H1 (cell line): Measurements from ENCODE around the gene GADD45A. TPM values are rescaled to one million over a fixed set of nuclear protein-coding genes. Genes with fewer than 3 reads are reported as not detected.

Source experiments
- BRCA1 ChIP-seq: IDR thresholded peaks from 2 replicates; pipeline ENCODE4 v1.6.1; 2012; ENCODE audit warnings: low read depth, low read length, improper control_type of control experiment
- CREB1 ChIP-seq: IDR thresholded peaks from 2 replicates; pipeline ENCODE4 v1.6.1; 2012; ENCODE audit warnings: inconsistent platforms
- CTBP2 ChIP-seq: IDR thresholded peaks from 2 replicates; pipeline ENCODE4 v1.7.0; 2011; ENCODE audit warnings: borderline replicate concordance, mild to moderate bottlenecking, moderate library complexity, mixed read lengths, low read length; ENCODE audit not compliant: insufficient read depth, insufficient read length
- POU5F1 ChIP-seq: IDR thresholded peaks from 2 replicates; pipeline ENCODE4 v1.6.1; 2011; ENCODE audit warnings: low read depth, mild to moderate bottlenecking, low read length, moderate library complexity
- polyA plus RNA-seq, 7 experiments: library from polyadenylated mRNA; depleted of rRNA in 3 of 7; stranded (reverse) in 5 of 7; unstranded in 2 of 7; fragments of >200 nt in 5 of 7; fragments of 200-250 nt in 2 of 7; gene quantifications; 1 replicate in 5 of 7; 2 replicates in 1 of 7; 4 replicates in 1 of 7; pipeline versions ENCODE4 v1.2.1 to v1.2.3, GENCODE V29; 2011 to 2013; ENCODE audit warnings: missing spikeins in 2 of 7, mixed read lengths in 2 of 7
- total RNA-seq: library from RNA; stranded (reverse); fragmentation: NEBNext Ultra II Directional; extraction: Animal tissue kit (Norgen Biotek cat#: 25700); gene quantifications from 2 replicates; pipeline ENCODE4 v1.2.1, GENCODE V29; 2021
- TF ChIP-seq, protein P1 (sequence below): fragments of 300-600 bp; sonication (generic); IDR thresholded peaks from 2 replicates; pipeline ENCODE4 v1.7.1; 2012; ENCODE audit warnings: low read length, moderate library complexity, mild to moderate bottlenecking, inconsistent platforms; ENCODE audit not compliant: insufficient replicate concordance

The GADD45A gene
- total and polyA plus RNA-seq, 2 of the 8 experiments (the other 6 are each of a cell fraction or from before 2014, with no cell fraction given) = 7.6 to 15.6 TPM

- TF ChIP-seq, protein P1, sequence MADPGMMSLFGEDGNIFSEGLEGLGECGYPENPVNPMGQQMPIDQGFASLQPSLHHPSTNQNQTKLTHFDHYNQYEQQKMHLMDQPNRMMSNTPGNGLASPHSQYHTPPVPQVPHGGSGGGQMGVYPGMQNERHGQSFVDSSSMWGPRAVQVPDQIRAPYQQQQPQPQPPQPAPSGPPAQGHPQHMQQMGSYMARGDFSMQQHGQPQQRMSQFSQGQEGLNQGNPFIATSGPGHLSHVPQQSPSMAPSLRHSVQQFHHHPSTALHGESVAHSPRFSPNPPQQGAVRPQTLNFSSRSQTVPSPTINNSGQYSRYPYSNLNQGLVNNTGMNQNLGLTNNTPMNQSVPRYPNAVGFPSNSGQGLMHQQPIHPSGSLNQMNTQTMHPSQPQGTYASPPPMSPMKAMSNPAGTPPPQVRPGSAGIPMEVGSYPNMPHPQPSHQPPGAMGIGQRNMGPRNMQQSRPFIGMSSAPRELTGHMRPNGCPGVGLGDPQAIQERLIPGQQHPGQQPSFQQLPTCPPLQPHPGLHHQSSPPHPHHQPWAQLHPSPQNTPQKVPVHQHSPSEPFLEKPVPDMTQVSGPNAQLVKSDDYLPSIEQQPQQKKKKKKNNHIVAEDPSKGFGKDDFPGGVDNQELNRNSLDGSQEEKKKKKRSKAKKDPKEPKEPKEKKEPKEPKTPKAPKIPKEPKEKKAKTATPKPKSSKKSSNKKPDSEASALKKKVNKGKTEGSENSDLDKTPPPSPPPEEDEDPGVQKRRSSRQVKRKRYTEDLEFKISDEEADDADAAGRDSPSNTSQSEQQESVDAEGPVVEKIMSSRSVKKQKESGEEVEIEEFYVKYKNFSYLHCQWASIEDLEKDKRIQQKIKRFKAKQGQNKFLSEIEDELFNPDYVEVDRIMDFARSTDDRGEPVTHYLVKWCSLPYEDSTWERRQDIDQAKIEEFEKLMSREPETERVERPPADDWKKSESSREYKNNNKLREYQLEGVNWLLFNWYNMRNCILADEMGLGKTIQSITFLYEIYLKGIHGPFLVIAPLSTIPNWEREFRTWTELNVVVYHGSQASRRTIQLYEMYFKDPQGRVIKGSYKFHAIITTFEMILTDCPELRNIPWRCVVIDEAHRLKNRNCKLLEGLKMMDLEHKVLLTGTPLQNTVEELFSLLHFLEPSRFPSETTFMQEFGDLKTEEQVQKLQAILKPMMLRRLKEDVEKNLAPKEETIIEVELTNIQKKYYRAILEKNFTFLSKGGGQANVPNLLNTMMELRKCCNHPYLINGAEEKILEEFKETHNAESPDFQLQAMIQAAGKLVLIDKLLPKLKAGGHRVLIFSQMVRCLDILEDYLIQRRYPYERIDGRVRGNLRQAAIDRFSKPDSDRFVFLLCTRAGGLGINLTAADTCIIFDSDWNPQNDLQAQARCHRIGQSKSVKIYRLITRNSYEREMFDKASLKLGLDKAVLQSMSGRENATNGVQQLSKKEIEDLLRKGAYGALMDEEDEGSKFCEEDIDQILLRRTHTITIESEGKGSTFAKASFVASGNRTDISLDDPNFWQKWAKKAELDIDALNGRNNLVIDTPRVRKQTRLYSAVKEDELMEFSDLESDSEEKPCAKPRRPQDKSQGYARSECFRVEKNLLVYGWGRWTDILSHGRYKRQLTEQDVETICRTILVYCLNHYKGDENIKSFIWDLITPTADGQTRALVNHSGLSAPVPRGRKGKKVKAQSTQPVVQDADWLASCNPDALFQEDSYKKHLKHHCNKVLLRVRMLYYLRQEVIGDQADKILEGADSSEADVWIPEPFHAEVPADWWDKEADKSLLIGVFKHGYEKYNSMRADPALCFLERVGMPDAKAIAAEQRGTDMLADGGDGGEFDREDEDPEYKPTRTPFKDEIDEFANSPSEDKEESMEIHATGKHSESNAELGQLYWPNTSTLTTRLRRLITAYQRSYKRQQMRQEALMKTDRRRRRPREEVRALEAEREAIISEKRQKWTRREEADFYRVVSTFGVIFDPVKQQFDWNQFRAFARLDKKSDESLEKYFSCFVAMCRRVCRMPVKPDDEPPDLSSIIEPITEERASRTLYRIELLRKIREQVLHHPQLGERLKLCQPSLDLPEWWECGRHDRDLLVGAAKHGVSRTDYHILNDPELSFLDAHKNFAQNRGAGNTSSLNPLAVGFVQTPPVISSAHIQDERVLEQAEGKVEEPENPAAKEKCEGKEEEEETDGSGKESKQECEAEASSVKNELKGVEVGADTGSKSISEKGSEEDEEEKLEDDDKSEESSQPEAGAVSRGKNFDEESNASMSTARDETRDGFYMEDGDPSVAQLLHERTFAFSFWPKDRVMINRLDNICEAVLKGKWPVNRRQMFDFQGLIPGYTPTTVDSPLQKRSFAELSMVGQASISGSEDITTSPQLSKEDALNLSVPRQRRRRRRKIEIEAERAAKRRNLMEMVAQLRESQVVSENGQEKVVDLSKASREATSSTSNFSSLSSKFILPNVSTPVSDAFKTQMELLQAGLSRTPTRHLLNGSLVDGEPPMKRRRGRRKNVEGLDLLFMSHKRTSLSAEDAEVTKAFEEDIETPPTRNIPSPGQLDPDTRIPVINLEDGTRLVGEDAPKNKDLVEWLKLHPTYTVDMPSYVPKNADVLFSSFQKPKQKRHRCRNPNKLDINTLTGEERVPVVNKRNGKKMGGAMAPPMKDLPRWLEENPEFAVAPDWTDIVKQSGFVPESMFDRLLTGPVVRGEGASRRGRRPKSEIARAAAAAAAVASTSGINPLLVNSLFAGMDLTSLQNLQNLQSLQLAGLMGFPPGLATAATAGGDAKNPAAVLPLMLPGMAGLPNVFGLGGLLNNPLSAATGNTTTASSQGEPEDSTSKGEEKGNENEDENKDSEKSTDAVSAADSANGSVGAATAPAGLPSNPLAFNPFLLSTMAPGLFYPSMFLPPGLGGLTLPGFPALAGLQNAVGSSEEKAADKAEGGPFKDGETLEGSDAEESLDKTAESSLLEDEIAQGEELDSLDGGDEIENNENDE = no peak
- TF ChIP-seq CREB1 = no peak
- TF ChIP-seq CTBP2 = no peak
- TF ChIP-seq BRCA1 = no peak
- no peak for TF ChIP-seq POU5F1
- TF ChIP-seq, all 59 proteins: peak for 0
These were observed 16.3 kb upstream of the GADD45A start (continued) for GRCh38 chr1:67668660-67669059.
